ENCODE data around the gene PKIG.
"Not testable (repeated sequence)": the region's sequence is repeated elsewhere in the genome, so short reads cannot be mapped to it uniquely, and the experiment has no call there.

The PKIG gene

DNA sequence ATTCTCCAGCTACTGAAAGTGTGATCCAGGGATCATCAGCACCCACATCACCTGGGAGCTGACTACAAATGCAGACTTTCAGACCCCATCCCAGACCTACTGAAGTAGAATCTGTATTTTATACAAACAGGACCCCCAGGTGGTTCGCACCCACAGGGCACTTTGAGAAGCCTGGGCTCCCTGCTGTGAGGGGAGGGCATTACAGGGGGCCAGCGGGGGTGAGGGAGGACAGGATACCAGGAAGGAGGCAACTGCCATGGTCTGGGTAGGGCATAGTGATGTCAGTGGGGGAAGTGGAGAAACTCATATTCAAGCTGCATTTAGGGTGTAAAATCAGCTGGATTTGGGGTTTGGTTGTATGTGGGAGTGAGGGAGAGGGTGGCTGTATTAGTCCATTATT lies 71.2 kb downstream of the PKIG start:
- H3K9me3 ChIP-seq (ENCODE audit: control insufficient read depth, low read length), result peaks cover 3% of the 10 kb centered on the region
- DNase-seq (ENCODE audit: low read depth), result no peak

GRCh38 chr20:44654210-44654609 lies 71.8 kb downstream of the PKIG start:
- DNase-seq (ENCODE audit: low read depth); H3K4me3 ChIP-seq (ENCODE audit: low read length); H3K9ac ChIP-seq (ENCODE audit: low read length); H3K36me3 ChIP-seq (ENCODE audit: control insufficient read depth, insufficient read depth, low read length, severe bottlenecking); H3K27me3 ChIP-seq (replicated peaks; ENCODE audit: control insufficient read depth, insufficient read depth, low read length); H3K9me3 ChIP-seq (ENCODE audit: control insufficient read depth, low read length): not testable (repeated sequence)
- H3K4me1 ChIP-seq (ENCODE audit: control insufficient read depth, insufficient read depth, low read length), result peaks cover 23% of the 10 kb centered on the region

More for the DNA sequence above, 71.2 kb downstream of the PKIG start:
- no peaks in the 10 kb centered on the region for H3K36me3 ChIP-seq (ENCODE audit: control insufficient read depth, insufficient read depth, low read length, severe bottlenecking)
- no peak overlapping the region for H3K4me3 ChIP-seq (ENCODE audit: low read length)
- H3K9ac ChIP-seq (ENCODE audit: low read length), result peak overlapping the region; percentile 60
- H3K4me1 ChIP-seq (ENCODE audit: control insufficient read depth, insufficient read depth, low read length), result peaks cover 28% of the 10 kb centered on the region
- H3K27me3 ChIP-seq (replicated peaks; ENCODE audit: control insufficient read depth, insufficient read depth, low read length), result peaks cover 3% of the 10 kb centered on the region

DNA sequence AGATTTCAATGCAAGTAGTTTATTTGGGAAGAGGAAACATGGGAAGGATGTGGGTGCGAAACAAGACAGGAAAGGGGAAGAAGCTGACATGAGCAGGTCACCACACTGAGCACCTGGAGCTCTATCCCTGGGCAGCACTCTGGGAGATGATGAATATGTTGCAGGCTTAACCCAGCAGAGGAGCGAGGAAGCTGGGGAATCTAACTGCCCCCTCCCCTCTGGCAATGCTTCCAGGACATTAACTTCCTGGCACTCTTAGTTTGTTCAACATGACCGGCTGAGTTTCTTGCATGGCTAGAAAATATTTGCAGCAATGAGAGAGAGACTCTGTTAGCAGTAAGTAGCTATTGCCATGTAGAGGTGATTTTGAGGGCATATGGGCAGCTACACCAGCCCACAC lies 74.1 kb downstream of the PKIG start:
- Histone ChIP-seq H3K9me3 (ENCODE audit: control insufficient read depth, low read length) (peaks cover 11% of the 10 kb centered on the region), H3K9ac (ENCODE audit: low read length) (no peak overlapping the region), H3K4me1 (ENCODE audit: control insufficient read depth, insufficient read depth, low read length) (peaks cover 6% of the 10 kb centered on the region), H3K4me3 (ENCODE audit: low read length) (no peak overlapping the region), H3K27me3 (replicated peaks; ENCODE audit: control insufficient read depth, insufficient read depth, low read length) (peaks cover 3% of the 10 kb centered on the region), H3K36me3 (ENCODE audit: control insufficient read depth, insufficient read depth, low read length, severe bottlenecking) (no peaks in the 10 kb centered on the region)
- no peak for DNase-seq (ENCODE audit: low read depth)

GRCh38 chr20:44657875-44658274 lies 75.5 kb downstream of the PKIG start:
- no peak for DNase-seq (ENCODE audit: low read depth)
- Histone ChIP-seq H3K36me3 (ENCODE audit: control insufficient read depth, insufficient read depth, low read length, severe bottlenecking) (no peaks in the 10 kb centered on the region), H3K27me3 (replicated peaks; ENCODE audit: control insufficient read depth, insufficient read depth, low read length) (peaks cover 3% of the 10 kb centered on the region), H3K4me3 (ENCODE audit: low read length) (no peak overlapping the region), H3K9me3 (ENCODE audit: control insufficient read depth, low read length) (peaks cover 11% of the 10 kb centered on the region), H3K9ac (ENCODE audit: low read length) (no peak overlapping the region), H3K4me1 (ENCODE audit: control insufficient read depth, insufficient read depth, low read length) (peaks cover 6% of the 10 kb centered on the region)

GRCh38 chr20:44658810-44659209 lies 76.4 kb downstream of the PKIG start:
- DNase-seq (ENCODE audit: low read depth), result no peak
- H3K27me3 ChIP-seq (replicated peaks; ENCODE audit: control insufficient read depth, insufficient read depth, low read length), result peaks cover 3% of the 10 kb centered on the region

GRCh38 chr20:44659931-44660330 lies 77.6 kb downstream of the PKIG start:
- no peaks in the 10 kb centered on the region for H3K36me3 ChIP-seq (ENCODE audit: control insufficient read depth, insufficient read depth, low read length, severe bottlenecking)
- peaks cover 11% of the 10 kb centered on the region for H3K9me3 ChIP-seq (ENCODE audit: control insufficient read depth, low read length)
- peaks cover 3% of the 10 kb centered on the region for H3K27me3 ChIP-seq (replicated peaks; ENCODE audit: control insufficient read depth, insufficient read depth, low read length)
- no peak overlapping the region for H3K9ac ChIP-seq (ENCODE audit: low read length)
- H3K4me3 ChIP-seq (ENCODE audit: low read length), result no peak overlapping the region
- no peaks in the 10 kb centered on the region for H3K4me1 ChIP-seq (ENCODE audit: control insufficient read depth, insufficient read depth, low read length)
- DNase-seq (ENCODE audit: low read depth), result no peak

More at GRCh38 chr20:44658810-44659209, 76.4 kb downstream of the PKIG start:
- H3K9ac ChIP-seq (ENCODE audit: low read length), result no peak overlapping the region
- H3K36me3 ChIP-seq (ENCODE audit: control insufficient read depth, insufficient read depth, low read length, severe bottlenecking), result no peaks in the 10 kb centered on the region
- H3K4me1 ChIP-seq (ENCODE audit: control insufficient read depth, insufficient read depth, low read length), result no peaks in the 10 kb centered on the region
- peaks cover 11% of the 10 kb centered on the region for H3K9me3 ChIP-seq (ENCODE audit: control insufficient read depth, low read length)
- no peak overlapping the region for H3K4me3 ChIP-seq (ENCODE audit: low read length)

DNA sequence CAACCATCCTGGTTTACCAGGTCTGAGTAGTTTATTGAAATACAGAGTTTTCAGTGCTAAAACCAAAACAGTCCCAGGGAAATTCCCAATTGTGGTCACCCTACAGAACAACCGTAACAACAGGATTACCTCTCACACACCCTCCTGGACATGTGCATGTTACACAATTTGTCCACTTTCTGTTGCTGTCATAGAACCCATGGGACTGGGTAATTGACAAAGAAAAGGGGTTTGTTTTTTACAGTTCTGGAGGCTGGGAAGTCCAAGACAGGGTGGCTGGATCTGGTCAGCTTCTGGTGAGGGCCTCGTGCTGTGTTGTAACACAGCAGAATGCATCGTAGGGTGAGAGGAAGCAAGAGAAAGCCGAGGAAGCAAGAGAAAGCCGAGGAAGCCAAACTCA lies 78.2 kb downstream of the PKIG start:
- no peak overlapping the region for H3K4me3 ChIP-seq (ENCODE audit: low read length)
- no peaks in the 10 kb centered on the region for H3K4me1 ChIP-seq (ENCODE audit: control insufficient read depth, insufficient read depth, low read length)
- H3K9me3 ChIP-seq (ENCODE audit: control insufficient read depth, low read length), result peaks cover 11% of the 10 kb centered on the region
- H3K36me3 ChIP-seq (ENCODE audit: control insufficient read depth, insufficient read depth, low read length, severe bottlenecking), result no peaks in the 10 kb centered on the region
- peaks cover 3% of the 10 kb centered on the region for H3K27me3 ChIP-seq (replicated peaks; ENCODE audit: control insufficient read depth, insufficient read depth, low read length)
- DNase-seq (ENCODE audit: low read depth), result no peak
- no peak overlapping the region for H3K9ac ChIP-seq (ENCODE audit: low read length)

GRCh38 chr20:44662261-44662660 lies 79.9 kb downstream of the PKIG start:
- no peak overlapping the region for H3K9ac ChIP-seq (ENCODE audit: low read length)
- H3K4me3 ChIP-seq (ENCODE audit: low read length), result no peak overlapping the region
- no peaks in the 10 kb centered on the region for H3K36me3 ChIP-seq (ENCODE audit: control insufficient read depth, insufficient read depth, low read length, severe bottlenecking)
- H3K9me3 ChIP-seq (ENCODE audit: control insufficient read depth, low read length), result peaks cover 11% of the 10 kb centered on the region
- no peaks in the 10 kb centered on the region for H3K27me3 ChIP-seq (replicated peaks; ENCODE audit: control insufficient read depth, insufficient read depth, low read length)
- no peak for DNase-seq (ENCODE audit: low read depth)
- H3K4me1 ChIP-seq (ENCODE audit: control insufficient read depth, insufficient read depth, low read length), result no peaks in the 10 kb centered on the region

DNA sequence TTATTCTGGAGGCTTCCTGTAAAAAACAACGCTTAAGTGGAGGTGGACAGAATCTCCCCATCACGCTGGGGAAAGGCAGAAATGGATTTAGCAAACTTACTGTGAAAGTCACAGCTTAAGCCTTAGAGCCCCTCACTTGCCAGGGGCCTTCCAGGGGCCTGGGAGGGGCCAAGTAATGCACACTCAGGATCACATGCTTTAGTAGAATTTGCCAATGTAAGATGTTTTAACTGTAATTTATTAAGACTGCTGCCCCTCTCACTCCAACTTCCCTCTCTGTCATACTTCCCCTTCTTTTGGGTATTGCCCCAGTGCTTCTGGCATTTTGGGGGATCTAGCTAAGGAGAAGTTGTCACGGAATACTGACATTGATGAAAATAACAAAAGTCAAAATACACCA lies 81.8 kb downstream of the PKIG start:
- Histone ChIP-seq H3K4me3 (ENCODE audit: low read length) (no peak overlapping the region), H3K9me3 (ENCODE audit: control insufficient read depth, low read length) (peaks cover 8% of the 10 kb centered on the region), H3K36me3 (ENCODE audit: control insufficient read depth, insufficient read depth, low read length, severe bottlenecking) (no peaks in the 10 kb centered on the region), H3K4me1 (ENCODE audit: control insufficient read depth, insufficient read depth, low read length) (no peaks in the 10 kb centered on the region), H3K27me3 (replicated peaks; ENCODE audit: control insufficient read depth, insufficient read depth, low read length) (no peaks in the 10 kb centered on the region), H3K9ac (ENCODE audit: low read length) (no peak overlapping the region)
- DNase-seq (ENCODE audit: low read depth), result no peak

DNA sequence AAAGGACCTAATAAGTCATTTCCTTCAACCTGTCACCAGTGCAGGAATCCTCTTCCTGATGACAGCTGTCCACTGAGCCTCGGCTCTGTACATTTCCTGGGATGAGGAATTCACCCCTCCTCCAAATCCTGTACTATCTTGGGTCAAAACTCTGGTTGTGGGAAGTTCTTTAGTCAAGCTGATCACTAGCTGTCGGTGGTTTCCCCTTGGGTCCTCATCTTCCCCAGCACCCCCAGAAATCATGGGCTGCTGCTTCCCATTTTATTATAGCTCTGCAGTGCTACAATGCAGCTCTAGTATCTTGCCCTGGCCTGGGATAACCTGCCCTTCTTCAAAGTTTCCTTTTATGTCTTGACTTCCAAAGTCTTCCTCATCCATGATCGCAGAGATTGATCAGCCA lies 83.7 kb downstream of the PKIG start:
- Histone ChIP-seq H3K9me3 (ENCODE audit: control insufficient read depth, low read length) (no peaks in the 10 kb centered on the region), H3K4me3 (ENCODE audit: low read length) (no peak overlapping the region), H3K36me3 (ENCODE audit: control insufficient read depth, insufficient read depth, low read length, severe bottlenecking) (no peaks in the 10 kb centered on the region), H3K27me3 (replicated peaks; ENCODE audit: control insufficient read depth, insufficient read depth, low read length) (no peaks in the 10 kb centered on the region), H3K4me1 (ENCODE audit: control insufficient read depth, insufficient read depth, low read length) (peaks cover 2% of the 10 kb centered on the region), H3K9ac (ENCODE audit: low read length) (no peak overlapping the region)
- no peak for DNase-seq (ENCODE audit: low read depth)

Measured in adipocyte (in vitro differentiated cells).